ENCODE results near the gene ABHD17C. TPM values are rescaled to one million over a fixed set of nuclear protein-coding genes. Genes with fewer than 3 reads are reported as not detected.
A peak's percentile ranks its signal among the peaks of the same experiment; 100 is the strongest.

The ABHD17C gene
- total and polyA plus RNA-seq, 8 donors, result 2.0 to 7.9 (median 4.3) TPM

GRCh38 chr15:80779658-80780415, 84.7 kb downstream of the ABHD17C start:
- no peaks in the 10 kb centered on the region for H3K36me3 ChIP-seq
- peak in 3 of 6 donors; percentile 34 to 68 (median 63) for DNase-seq
- H3K27ac ChIP-seq, result no peak overlapping the region
- intact Hi-C loops (cut with DNase I), result loop anchor here in 2 of 3 donors (5.0 to 10.0 kb wide), 4 partner anchors 195 to 328 kb away; no protein-coding TSS in a partner anchor
- WGBS, 2 donors, result 2 to 4% methylated on average over 44 to 45 of the region's 45 CpGs
- peak overlapping the region; percentile 23 to 53 (median 32) for H3K4me3 ChIP-seq
- peak; percentile 29 to 66 (median 48) for ATAC-seq
- peaks cover 0 to 9% (median 6%) of the 10 kb centered on the region in 3 donors for H3K4me1 ChIP-seq
- TF ChIP-seq CTCF (IDR thresholded peaks at IDR 0.05), result no peak
- no peaks in the 10 kb centered on the region for H3K9me3 ChIP-seq
- FAIRE-seq, result no peak
- H3K27me3 ChIP-seq, result peaks cover 0 to 25% (median 5%) of the 10 kb centered on the region in 4 donors

- ATAC-seq, result peak in 3 of 4 donors; percentile 16 to 53 (median 19)
- intact Hi-C loops (cut with DNase I), result loop anchor here in 1 of 3 donors (10.0 kb wide), 1 partner anchor 194 kb away; no protein-coding TSS in a partner anchor
- no peak for TF ChIP-seq CTCF (IDR thresholded peaks at IDR 0.05)
Measured at GRCh38 chr15:80780416-80781221, 85.5 kb downstream of the ABHD17C start.

GRCh38 chr15:80783260-80783659, 88.2 kb downstream of the ABHD17C start:
- no peak for FAIRE-seq
- no peak for TF ChIP-seq CTCF (IDR thresholded peaks at IDR 0.05)
- intact Hi-C loops (cut with DNase I), result loop anchor here in 1 of 3 donors (10.0 kb wide), 1 partner anchor 192 kb away; no protein-coding TSS in a partner anchor

More at GRCh38 chr15:80780416-80781221, 85.5 kb downstream of the ABHD17C start:
- 6 to 8% methylated on average over 40 of the region's 40 CpGs for WGBS, 2 donors
- Histone ChIP-seq H3K4me3 (peak overlapping the region in 1 of 4 donors; percentile 53), H3K4me1 (peaks cover 0 to 9% (median 6%) of the 10 kb centered on the region in 3 donors), H3K9me3 (no peaks in the 10 kb centered on the region), H3K27me3 (peaks cover 0 to 25% (median 5%) of the 10 kb centered on the region in 4 donors), H3K36me3 (no peaks in the 10 kb centered on the region), H3K27ac (no peak overlapping the region)
- DNase-seq (peak; percentile 8 to 76 (median 36)), FAIRE-seq (no peak)

GRCh38 chr15:80785335-80785734, 90.2 kb downstream of the ABHD17C start:
- WGBS, 2 donors, result 92 to 94% methylated on average over 5 of the region's 5 CpGs
- no peak for ATAC-seq

More at GRCh38 chr15:80783260-80783659, 88.2 kb downstream of the ABHD17C start:
- H3K27me3 ChIP-seq, result peaks cover 0 to 19% (median 4%) of the 10 kb centered on the region in 4 donors
- H3K9me3 ChIP-seq, result no peaks in the 10 kb centered on the region
- no peak overlapping the region for H3K27ac ChIP-seq
- DNase-seq (no peak), ATAC-seq (no peak)
- no peaks in the 10 kb centered on the region for H3K36me3 ChIP-seq
- no peak overlapping the region for H3K4me3 ChIP-seq
- H3K4me1 ChIP-seq, result peaks cover 0 to 9% (median 6%) of the 10 kb centered on the region in 3 donors

More at GRCh38 chr15:80785335-80785734, 90.2 kb downstream of the ABHD17C start:
- H3K9me3 ChIP-seq, result no peaks in the 10 kb centered on the region
- no peaks in the 10 kb centered on the region for H3K4me1 ChIP-seq
- H3K27ac ChIP-seq, result no peak overlapping the region
- no peak for FAIRE-seq
- no peak for DNase-seq
- H3K4me3 ChIP-seq, result no peak overlapping the region
- no peaks in the 10 kb centered on the region for H3K36me3 ChIP-seq
- no peak for TF ChIP-seq CTCF (IDR thresholded peaks at IDR 0.05)
- intact Hi-C loops (cut with DNase I), result loop anchor here in 1 of 3 donors (10.0 kb wide), 1 partner anchor 189 kb away; no protein-coding TSS in a partner anchor
- H3K27me3 ChIP-seq, result peaks cover 0 to 4% (median 1%) of the 10 kb centered on the region in 4 donors

Data from pancreas (tissue), 10 donors.